ENCODE measurements around the gene SPAG16.
"Not testable (repeated sequence)": the region's sequence is repeated elsewhere in the genome, so short reads cannot be mapped to it uniquely, and the experiment has no call there.

GRCh38 chr2:213407027-213407426 is 122.8 kb downstream of the SPAG16 start:
- TF ChIP-seq CTCF, POLR2A, EP300 (IDR thresholded peaks at IDR 0.05): not testable (repeated sequence)

Measured in tibial nerve (tissue), 4 donors.